Measurements from ENCODE around the gene COG5.

Gene COG5

GRCh38 chr7:107315716-107316220 is 248.0 kb downstream of the COG5 start:
- no peaks in the 10 kb centered on the region; the same call in 1 of the 2 replicates for H3K4me1 ChIP-seq
- H3K36me3 ChIP-seq, result no peaks in the 10 kb centered on the region
- DNase-seq, result no peak
- no peak for TF ChIP-seq CTCF (IDR thresholded peaks at IDR 0.05; ENCODE audit: low read depth, low read length)
- no peak overlapping the region for H3K4me3 ChIP-seq (ENCODE audit: low read depth, low read length)
- no peaks in the 10 kb centered on the region for H3K27me3 ChIP-seq
- H3K9me3 ChIP-seq, result no peaks in the 10 kb centered on the region

- no peaks in the 10 kb centered on the region for H3K27me3 ChIP-seq
- no peak overlapping the region for H3K4me3 ChIP-seq (ENCODE audit: low read depth, low read length)
- no peak for TF ChIP-seq CTCF (IDR thresholded peaks at IDR 0.05; ENCODE audit: low read depth, low read length)
- no peaks in the 10 kb centered on the region for H3K9me3 ChIP-seq
- H3K4me1 ChIP-seq, result no peaks in the 10 kb centered on the region; the same call in 1 of the 2 replicates
- no peak for DNase-seq
- no peaks in the 10 kb centered on the region for H3K36me3 ChIP-seq
Observed at GRCh38 chr7:107313355-107313754, 250.4 kb downstream of the COG5 start.

- Histone ChIP-seq H3K27me3 (no peaks in the 10 kb centered on the region), H3K4me3 (ENCODE audit: low read depth, low read length) (no peak overlapping the region), H3K36me3 (no peaks in the 10 kb centered on the region), H3K4me1 (no peaks in the 10 kb centered on the region; the same call in 1 of the 2 replicates), H3K9me3 (no peaks in the 10 kb centered on the region)
- TF ChIP-seq CTCF (IDR thresholded peaks at IDR 0.05; ENCODE audit: low read depth, low read length), result no peak
- no peak for DNase-seq
Observed at GRCh38 chr7:107312418-107312817, 251.3 kb downstream of the COG5 start.

- DNase-seq, result no peak
- Histone ChIP-seq H3K27me3 (no peaks in the 10 kb centered on the region), H3K4me1 (no peaks in the 10 kb centered on the region), H3K9me3 (no peaks in the 10 kb centered on the region), H3K36me3 (no peaks in the 10 kb centered on the region), H3K4me3 (ENCODE audit: low read depth, low read length) (no peak overlapping the region)
- no peak for TF ChIP-seq CTCF (IDR thresholded peaks at IDR 0.05; ENCODE audit: low read depth, low read length)
Observed at GRCh38 chr7:107309296-107309695, 254.4 kb downstream of the COG5 start.

- no peak for DNase-seq
- no peaks in the 10 kb centered on the region for H3K27me3 ChIP-seq
- H3K9me3 ChIP-seq, result no peaks in the 10 kb centered on the region
- no peak overlapping the region for H3K4me3 ChIP-seq (ENCODE audit: low read depth, low read length)
- H3K36me3 ChIP-seq, result no peaks in the 10 kb centered on the region
- no peaks in the 10 kb centered on the region for H3K4me1 ChIP-seq
- TF ChIP-seq CTCF (IDR thresholded peaks at IDR 0.05; ENCODE audit: low read depth, low read length), result no peak
Observed at GRCh38 chr7:107304636-107305035, 259.1 kb downstream of the COG5 start.

GRCh38 chr7:107304063-107304462 is 259.7 kb downstream of the COG5 start:
- Histone ChIP-seq H3K9me3 (no peaks in the 10 kb centered on the region), H3K27me3 (no peaks in the 10 kb centered on the region), H3K4me1 (no peaks in the 10 kb centered on the region), H3K36me3 (no peaks in the 10 kb centered on the region), H3K4me3 (ENCODE audit: low read depth, low read length) (no peak overlapping the region)
- no peak for DNase-seq
- TF ChIP-seq CTCF (IDR thresholded peaks at IDR 0.05; ENCODE audit: low read depth, low read length), result no peak
